Lower leg skin (tissue), 4 donors: ENCODE results near the gene LYZL1. TPM values are rescaled to one million over a fixed set of nuclear protein-coding genes. Genes with fewer than 3 reads are reported as not detected.
A peak's percentile ranks its signal among the peaks of the same experiment; 100 is the strongest.
"Not testable (repeated sequence)": the region's sequence is repeated elsewhere in the genome, so short reads cannot be mapped to it uniquely, and the experiment has no call there.

ENCODE experiments used
- DNase-seq, 2 donors: peaks; one replicate each; pipeline ENCODE4 v3.0.0-alpha.2; 2019; ENCODE audit warnings: low spot score in 2 of 2
- H3K4me3 ChIP-seq: fragments of 200-600 bp; sonication (generic); 2 replicates; pipeline ENCODE4 v1.5.1; 2017; ENCODE audit warnings: mild to moderate bottlenecking, low read depth; ENCODE audit not compliant: poor library complexity, severe bottlenecking
- CTCF ChIP-seq, 3 donors: fragments of 450-650 bp; IDR thresholded peaks; one replicate each; pipeline ENCODE4 v1.5.1; 2016; ENCODE audit warnings: antibody characterized with exemption in 3 of 3, mild to moderate bottlenecking in 3 of 3, moderate library complexity in 2 of 3
- POLR2A ChIP-seq, 2 donors: fragments of 450-650 bp; IDR thresholded peaks; one replicate each; pipeline ENCODE4 v1.6.1; 2016 to 2017; ENCODE audit warnings: antibody characterized with exemption in 2 of 2, mild to moderate bottlenecking in 1 of 2, moderate library complexity in 1 of 2
- WGBS, 2 donors: methylation state at CpG; one replicate each; pipeline ENCODE4 v1.1.5; 2018; 5-methylcytosine and 5-hydroxymethylcytosine counted together
- intact Hi-C: fragments of 100-400 bp; cut with DNase I; formaldehyde crosslinking; loops from one replicate; pipeline ENCODE4 v1.15.0; 2023; ENCODE audit warnings: low total_unique reads
- total RNA-seq, 4 donors: library from RNA; depleted of rRNA; stranded (reverse); fragments of >200 nt; gene quantifications; one replicate each; pipeline ENCODE4 v1.1.0, GENCODE V29; 2016

LYZL1 gene
- total RNA-seq, 4 donors from 2014 or later = not detected

DNA sequence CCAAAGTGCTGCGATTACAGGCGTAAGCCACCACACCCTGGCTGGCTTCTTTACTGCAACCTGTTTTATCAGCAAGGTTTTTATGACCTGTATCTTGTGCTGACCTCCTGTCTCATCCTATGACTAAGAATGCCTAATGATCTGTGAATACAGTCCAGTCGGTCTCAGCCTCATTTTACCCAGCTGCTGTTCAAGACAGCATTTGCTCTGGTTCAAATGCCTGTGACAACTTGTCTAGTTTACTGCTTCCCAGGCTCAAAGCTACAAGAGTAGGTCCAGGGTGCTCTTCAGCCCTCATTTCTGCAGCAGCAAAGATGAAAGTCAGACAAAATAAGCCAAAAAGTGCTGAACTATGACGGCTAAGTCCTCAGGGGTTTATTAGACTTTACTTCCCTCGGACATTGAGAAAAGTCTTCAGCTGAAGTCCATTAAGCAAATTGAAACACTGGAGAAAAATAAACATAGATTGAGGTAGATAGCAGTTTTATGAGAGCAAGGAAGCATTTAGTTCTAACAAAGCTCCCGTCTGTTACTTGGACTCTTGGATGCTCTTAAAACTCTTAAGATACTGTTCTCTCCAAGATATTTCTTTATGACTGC lies 12.5 kb upstream of the LYZL1 start:
- intact Hi-C loops = no loop called here
- WGBS, 2 donors = 75 to 80% methylated on average over 6 of the region's 6 CpGs
- DNase-seq = no peak
- no peak for TF ChIP-seq CTCF (IDR thresholded peaks at IDR 0.05)
- no peak overlapping the region for H3K4me3 ChIP-seq

GRCh38 chr10:29277296-29277695 lies 11.6 kb upstream of the LYZL1 start:
- intact Hi-C loops = no loop called here
- no peak overlapping the region for H3K4me3 ChIP-seq
- no peak for DNase-seq
- WGBS, 2 donors = 72 to 78% methylated on average over 4 of the region's 4 CpGs
- no peak for TF ChIP-seq CTCF (IDR thresholded peaks at IDR 0.05)
- no peak for TF ChIP-seq POLR2A (IDR thresholded peaks at IDR 0.05)

GRCh38 chr10:29279779-29280487 lies 8.9 kb upstream of the LYZL1 start:
- no peak for DNase-seq
- whole genome bisulfite sequencing, 2 donors = 77 to 81% methylated on average over 12 of the region's 12 CpGs
- no peak for TF ChIP-seq POLR2A (IDR thresholded peaks at IDR 0.05)
- TF ChIP-seq CTCF (IDR thresholded peaks at IDR 0.05) = no peak
- intact Hi-C loops = no loop called here
- H3K4me3 ChIP-seq = no peak overlapping the region

DNA sequence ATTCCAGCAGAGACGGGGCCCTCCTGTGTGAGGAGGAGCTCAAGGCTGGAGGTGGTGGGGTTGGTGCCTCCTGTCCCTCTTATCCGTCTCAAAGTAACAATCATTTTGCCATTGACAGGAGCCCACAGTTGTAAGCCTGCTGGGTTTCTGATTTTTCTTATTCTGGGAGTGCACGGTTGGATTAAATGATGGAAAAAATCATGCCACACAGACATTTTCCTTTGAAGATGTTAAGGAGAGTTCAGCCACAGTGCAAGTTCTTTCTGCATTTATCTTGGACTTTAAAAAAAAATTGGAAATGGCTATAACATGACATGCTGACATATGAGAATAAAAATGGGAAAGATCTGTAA lies 8.4 kb upstream of the LYZL1 start:
- no peak overlapping the region for H3K4me3 ChIP-seq
- TF ChIP-seq POLR2A (IDR thresholded peaks at IDR 0.05) (no peak), CTCF (IDR thresholded peaks at IDR 0.05) (no peak)
- 72% methylated on average over 2 to 3 of the region's 3 CpGs for WGBS, 2 donors
- no peak for DNase-seq
- intact Hi-C loops = no loop called here

- WGBS, 2 donors = 86 to 89% methylated on average over 4 of the region's 4 CpGs
- no peak for DNase-seq
- TF ChIP-seq CTCF (IDR thresholded peaks at IDR 0.05) (no peak), POLR2A (IDR thresholded peaks at IDR 0.05) (no peak)
- intact Hi-C loops = no loop called here
- H3K4me3 ChIP-seq = no peak overlapping the region
These were observed 3.2 kb upstream of the LYZL1 start for GRCh38 chr10:29285624-29286051.

- intact Hi-C loops = no loop called here
- DNase-seq = no peak
- 73 to 75% methylated on average over 4 of the region's 4 CpGs for WGBS, 2 donors
- TF ChIP-seq CTCF (IDR thresholded peaks at IDR 0.05) = no peak
- TF ChIP-seq POLR2A (IDR thresholded peaks at IDR 0.05) = no peak
- no peak overlapping the region for H3K4me3 ChIP-seq
These were observed 1.2 kb upstream of the LYZL1 start for GRCh38 chr10:29287635-29288034.

DNA sequence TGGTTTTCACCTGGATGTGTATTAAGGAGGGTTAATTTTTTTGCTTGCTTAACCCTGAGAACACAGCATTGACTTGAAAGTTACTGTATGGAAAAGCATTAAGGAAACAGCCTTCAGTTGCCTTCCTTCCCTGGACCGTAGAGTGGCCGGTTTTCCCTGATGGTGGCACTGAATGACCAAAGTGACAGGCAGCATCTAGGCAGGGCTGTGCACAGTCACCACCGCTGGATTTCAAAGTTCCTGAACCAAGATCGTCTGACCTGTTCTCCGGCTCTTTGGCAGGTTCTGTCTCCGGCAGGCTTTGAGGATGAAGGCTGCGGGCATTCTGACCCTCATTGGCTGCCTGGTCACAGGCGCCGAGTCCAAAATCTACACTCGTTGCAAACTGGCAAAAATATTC lies 2.7 kb downstream of the LYZL1 start:
- peak in 1 of 2 donors; percentile 10 for DNase-seq
- WGBS, 2 donors = 52 to 91% methylated on average over 3 of the region's 10 CpGs
- H3K4me3 ChIP-seq, intact Hi-C loops: not testable (repeated sequence)

GRCh38 chr10:29292406-29292805 lies 3.5 kb downstream of the LYZL1 start:
- intact Hi-C loops, DNase-seq, H3K4me3 ChIP-seq: not testable (repeated sequence)
- 84 to 85% methylated on average over 13 of the region's 13 CpGs for WGBS, 2 donors
